GM23338 (cell line): Measurements from ENCODE around the gene ATP13A4. TPM values are rescaled to one million over a fixed set of nuclear protein-coding genes. Genes with fewer than 3 reads are reported as not detected.

Experiments
- ATAC-seq: fragments of 200-7000 bp; cut with Tn5 transposase; 3 replicates; pipeline ENCODE4 v1.9.1; 2020
- DNase-seq: peaks from one replicate; pipeline ENCODE4 v3.0.0-alpha.2; 2015; ENCODE audit warnings: low spot score
- H2AFZ ChIP-seq: fragments of 200-600 bp; sonication (generic); 2 replicates; pipeline ENCODE4 v1.8.0; 2016; ENCODE audit warnings: antibody characterized with exemption, mild to moderate bottlenecking, moderate library complexity
- H3F3A ChIP-seq: fragments of 200-600 bp; sonication (generic); replicated peaks from 2 replicates; pipeline ENCODE4 v1.8.0; 2017; ENCODE audit warnings: antibody characterized with exemption, mixed run types, low read depth
- H3K27ac ChIP-seq: fragments of 200-600 bp; sonication (generic); 2 replicates; pipeline ENCODE4 v1.6.1; 2016; ENCODE audit warnings: low read depth
- H3K27me3 ChIP-seq: fragments of 200-600 bp; sonication (generic); 2 replicates; pipeline ENCODE4 v1.8.0; 2016; ENCODE audit warnings: mild to moderate bottlenecking, mixed run types, moderate library complexity; ENCODE audit not compliant: insufficient read depth
- H3K36me3 ChIP-seq: fragments of 200-600 bp; sonication (generic); 2 replicates; pipeline ENCODE4 v1.8.0; 2016; ENCODE audit warnings: mild to moderate bottlenecking; ENCODE audit not compliant: insufficient read depth
- H3K4me1 ChIP-seq: fragments of 200-600 bp; sonication (generic); 2 replicates; pipeline ENCODE4 v1.8.0; 2016; ENCODE audit warnings: mild to moderate bottlenecking, moderate library complexity; ENCODE audit not compliant: insufficient read depth
- H3K4me2 ChIP-seq: fragments of 200-600 bp; sonication (generic); 2 replicates; pipeline ENCODE4 v1.7.1; 2017; ENCODE audit warnings: mixed run types
- H3K4me3 ChIP-seq: fragments of 200-600 bp; sonication (generic); 2 replicates; pipeline ENCODE4 v1.6.1; 2016; ENCODE audit warnings: mixed run types
- H3K79me2 ChIP-seq: fragments of 200-600 bp; sonication (generic); replicated peaks from 2 replicates; pipeline ENCODE4 v1.8.0; 2017; ENCODE audit warnings: mild to moderate bottlenecking; ENCODE audit not compliant: insufficient read depth
- H3K9me2 ChIP-seq: fragments of 200-600 bp; sonication (generic); 2 replicates; pipeline ENCODE4 v1.8.0; 2017; ENCODE audit not compliant: insufficient read depth
- H4K20me1 ChIP-seq: fragments of 200-600 bp; sonication (generic); replicated peaks from 2 replicates; pipeline ENCODE4 v1.8.0; 2017; ENCODE audit warnings: mild to moderate bottlenecking; ENCODE audit not compliant: insufficient read depth
- H3K27ac Mint-ChIP-seq: 2 replicates; pipeline ENCODE4 v1.8.0; 2020; ENCODE audit warnings: inconsistent platforms, mild to moderate bottlenecking, moderate library complexity, mixed read lengths
- H3K27me3 Mint-ChIP-seq: 3 replicates; pipeline ENCODE4 v1.8.0; 2022; ENCODE audit warnings: low read depth, mild to moderate bottlenecking, moderate library complexity, mixed read lengths, inconsistent platforms; ENCODE audit not compliant: insufficient read depth, poor library complexity
- H3K36me3 Mint-ChIP-seq: 3 replicates; pipeline ENCODE4 v1.8.0; 2021; ENCODE audit warnings: low read depth, mild to moderate bottlenecking, inconsistent platforms, moderate library complexity, mixed read lengths
- H3K4me1 Mint-ChIP-seq: 3 replicates; pipeline ENCODE4 v1.8.0; 2020; ENCODE audit warnings: mild to moderate bottlenecking, inconsistent platforms, mixed read lengths
- H3K4me3 Mint-ChIP-seq: 3 replicates; pipeline ENCODE4 v1.8.0; 2021; ENCODE audit warnings: moderate library complexity, mild to moderate bottlenecking, inconsistent platforms, mixed read lengths
- H3K9me3 Mint-ChIP-seq: 3 replicates; pipeline ENCODE4 v1.8.0; 2020; ENCODE audit warnings: moderate library complexity, mild to moderate bottlenecking, inconsistent platforms, mixed read lengths
- CREB1 ChIP-seq: fragments of 250-450 bp; sonication (Bioruptor Pico); IDR thresholded peaks from 2 replicates; pipeline ENCODE4 v1.5.0; 2020; ENCODE audit warnings: low read depth, mild to moderate bottlenecking, moderate library complexity
- ETS1 ChIP-seq: IDR thresholded peaks from 2 replicates; pipeline ENCODE4 v1.6.1; 2016; ENCODE audit warnings: antibody characterized with exemption
- EZH2 ChIP-seq: fragments of 200-600 bp; sonication (generic); IDR thresholded peaks from one replicate; pipeline ENCODE4 v1.8.0; 2017; ENCODE audit warnings: antibody characterized with exemption, mild to moderate bottlenecking, low read depth; ENCODE audit not compliant: unreplicated experiment
- EZH2phosphoT487 ChIP-seq: fragments of 200-600 bp; sonication (generic); IDR thresholded peaks from one replicate; pipeline ENCODE4 v1.8.1; 2018; ENCODE audit warnings: antibody characterized with exemption; ENCODE audit not compliant: unreplicated experiment
- JUNB ChIP-seq: IDR thresholded peaks from one replicate; pipeline ENCODE4 v1.6.1; 2016; ENCODE audit warnings: antibody characterized with exemption; ENCODE audit not compliant: unreplicated experiment
- NANOG ChIP-seq: IDR thresholded peaks from 2 replicates; pipeline ENCODE4 v1.6.1; 2016; ENCODE audit warnings: antibody characterized with exemption, borderline replicate concordance
- POLR2AphosphoS5 ChIP-seq: IDR thresholded peaks from 2 replicates; pipeline ENCODE4 v1.6.1; 2016; ENCODE audit warnings: antibody characterized with exemption, low read depth
- REST ChIP-seq: IDR thresholded peaks from one replicate; pipeline ENCODE4 v1.6.1; 2018; ENCODE audit warnings: antibody characterized with exemption; ENCODE audit not compliant: unreplicated experiment
- STAT1 ChIP-seq: IDR thresholded peaks from one replicate; pipeline ENCODE4 v1.6.1; 2016; ENCODE audit warnings: antibody characterized with exemption; ENCODE audit not compliant: unreplicated experiment
- ZNF114 ChIP-seq: fragments of 250-450 bp; sonication (Bioruptor Pico); IDR thresholded peaks from 2 replicates; pipeline ENCODE4 v1.5.0; 2020; ENCODE audit warnings: mild to moderate bottlenecking, moderate library complexity
- ZNF331 ChIP-seq: fragments of 250-450 bp; sonication (Bioruptor Pico); IDR thresholded peaks from 2 replicates; pipeline ENCODE4 v1.5.0; 2020; ENCODE audit warnings: low read depth, mild to moderate bottlenecking, moderate library complexity
- ZNF462 ChIP-seq: fragments of 250-450 bp; sonication (Bioruptor Pico); IDR thresholded peaks from 2 replicates; pipeline ENCODE4 v1.5.0; 2020; ENCODE audit warnings: mild to moderate bottlenecking, moderate library complexity
- polyA plus RNA-seq: library from polyadenylated mRNA; unstranded; fragments of >200 nt; fragmentation: Nextera tagmentation; extraction: Ambion mirVana; gene quantifications from 2 replicates; pipeline ENCODE4 v1.2.1, GENCODE V29; 2016
- total RNA-seq: library from RNA; depleted of rRNA; stranded (reverse); fragments of >200 nt; shearing (Covaris generic); gene quantifications from 2 replicates; pipeline ENCODE4 v1.2.3, GENCODE V29; 2014
- TF ChIP-seq, protein P1 (sequence below), 2 experiments: fragments of 200-600 bp in 1 of 2; sonication (generic) in 1 of 2; conservative IDR thresholded peaks; 2 replicates each; pipeline versions ENCODE4 v1.5.1 to v1.6.1; 2016 to 2017; ENCODE audit warnings: antibody characterized with exemption in 2 of 2, low read depth in 2 of 2, mild to moderate bottlenecking in 2 of 2, moderate library complexity in 1 of 2

The ATP13A4 gene
- total and polyA plus RNA-seq, 2 experiments from 2014 or later: not detected

GRCh38 chr3:193490580-193490979 is 64.1 kb downstream of the ATP13A4 start:
- Histone ChIP-seq H3K9me2 (no peaks in the 10 kb centered on the region), H3K79me2 (no peaks in the 10 kb centered on the region), H3K36me3 (no peaks in the 10 kb centered on the region), H3K27me3 (no peaks in the 10 kb centered on the region), H3K4me2 (no peak overlapping the region), H4K20me1 (no peaks in the 10 kb centered on the region), H3F3A (no peaks in the 10 kb centered on the region), H2AFZ (peak overlapping the region; percentile 81; the same call in 1 of the 2 replicates), H3K4me3 (no peak overlapping the region), H3K27ac (no peak overlapping the region), H3K4me1 (no peaks in the 10 kb centered on the region)
- no peak overlapping the region for H3K4me3 Mint-ChIP-seq
- H3K9me3 Mint-ChIP-seq: no peaks in the 10 kb centered on the region
- TF ChIP-seq, protein P1, sequence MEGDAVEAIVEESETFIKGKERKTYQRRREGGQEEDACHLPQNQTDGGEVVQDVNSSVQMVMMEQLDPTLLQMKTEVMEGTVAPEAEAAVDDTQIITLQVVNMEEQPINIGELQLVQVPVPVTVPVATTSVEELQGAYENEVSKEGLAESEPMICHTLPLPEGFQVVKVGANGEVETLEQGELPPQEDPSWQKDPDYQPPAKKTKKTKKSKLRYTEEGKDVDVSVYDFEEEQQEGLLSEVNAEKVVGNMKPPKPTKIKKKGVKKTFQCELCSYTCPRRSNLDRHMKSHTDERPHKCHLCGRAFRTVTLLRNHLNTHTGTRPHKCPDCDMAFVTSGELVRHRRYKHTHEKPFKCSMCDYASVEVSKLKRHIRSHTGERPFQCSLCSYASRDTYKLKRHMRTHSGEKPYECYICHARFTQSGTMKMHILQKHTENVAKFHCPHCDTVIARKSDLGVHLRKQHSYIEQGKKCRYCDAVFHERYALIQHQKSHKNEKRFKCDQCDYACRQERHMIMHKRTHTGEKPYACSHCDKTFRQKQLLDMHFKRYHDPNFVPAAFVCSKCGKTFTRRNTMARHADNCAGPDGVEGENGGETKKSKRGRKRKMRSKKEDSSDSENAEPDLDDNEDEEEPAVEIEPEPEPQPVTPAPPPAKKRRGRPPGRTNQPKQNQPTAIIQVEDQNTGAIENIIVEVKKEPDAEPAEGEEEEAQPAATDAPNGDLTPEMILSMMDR (conservative IDR thresholded peaks at IDR 0.05; ENCODE audit: low read depth in 2 of 2): no peak
- no peak for TF ChIP-seq ZNF331 (CRISPR knock-in tag)
- TF ChIP-seq ZNF462 (CRISPR knock-in tag): no peak
- no peak for TF ChIP-seq CREB1 (CRISPR knock-in tag)
- TF ChIP-seq POLR2AphosphoS5: no peak
- no peak for TF ChIP-seq REST
- no peak for TF ChIP-seq ZNF114 (CRISPR knock-in tag)
- no peak for TF ChIP-seq EZH2phosphoT487
- TF ChIP-seq NANOG: no peak
- TF ChIP-seq EZH2: no peak
- no peak for TF ChIP-seq STAT1
- TF ChIP-seq JUNB: no peak
- no peak for TF ChIP-seq ETS1
- ATAC-seq: no peak
- DNase-seq: no peak
- H3K27me3 Mint-ChIP-seq: no peaks in the 10 kb centered on the region
- no peaks in the 10 kb centered on the region for H3K4me1 Mint-ChIP-seq
- H3K36me3 Mint-ChIP-seq: no peaks in the 10 kb centered on the region
- H3K27ac Mint-ChIP-seq: no peak overlapping the region
